ENCODE results near the gene CETN1.

Gene CETN1

GRCh38 chr18:623761-624620 is 43.8 kb downstream of the CETN1 start:
- DNase-seq, result peak; percentile 76
- peak; percentile 57 for ATAC-seq

- no peak for ATAC-seq
These were observed 47.1 kb downstream of the CETN1 start for GRCh38 chr18:627231-627630.

GRCh38 chr18:629269-630150 is 49.3 kb downstream of the CETN1 start:
- DNase-seq, result peak; percentile 19
- ATAC-seq, result peak; percentile 92

More at GRCh38 chr18:627231-627630, 47.1 kb downstream of the CETN1 start:
- no peak for DNase-seq

DNA sequence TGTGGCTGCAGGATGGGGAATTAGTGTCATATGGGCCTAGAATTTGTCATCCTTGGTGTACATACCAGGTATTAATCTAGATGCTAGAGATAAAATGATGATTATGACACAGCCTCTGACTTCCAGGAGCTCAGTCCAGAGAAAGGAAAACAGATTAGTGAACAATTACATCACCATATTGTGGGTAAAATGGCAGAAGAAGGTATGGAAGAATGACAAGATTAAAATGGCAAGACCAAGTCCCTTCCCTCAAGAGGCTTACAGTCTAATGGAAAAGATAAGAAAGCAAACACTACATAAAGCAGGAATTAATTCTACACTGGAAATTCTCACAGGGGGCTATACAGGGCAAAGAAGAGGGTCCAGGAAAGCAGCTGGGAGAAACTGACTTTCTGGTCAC is 51.4 kb downstream of the CETN1 start:
- DNase-seq (no peak), ATAC-seq (no peak)
